Calu3 (cell line): ENCODE results near the gene RAPSN. TPM values are rescaled to one million over a fixed set of nuclear protein-coding genes. Genes with fewer than 3 reads are reported as not detected.

Experiments
- BruUV-seq: library from RNA; stranded (reverse); fragments of 400-500 nt; replicated peaks from 2 replicates; lab custom pipeline; 2021; lab: Mats Ljungman, UMichigan
- CTCF ChIA-PET: fragments of 300-600 bp; sonication (Branson Sonifier 250); formaldehyde crosslinking; loops from one replicate; lab custom pipeline; 2022; ENCODE audit warnings: antibody characterized with exemption; lab: Charles Lee
- DNase-seq: peaks from one replicate; pipeline ENCODE4 v3.0.0; 2022
- H3K27ac Mint-ChIP-seq: one replicate; pipeline ENCODE4 v1.8.0; 2022; ENCODE audit warnings: mixed read lengths; ENCODE audit not compliant: unreplicated experiment
- H3K27me3 Mint-ChIP-seq: one replicate; pipeline ENCODE4 v1.8.0; 2022; ENCODE audit warnings: mixed read lengths; ENCODE audit not compliant: unreplicated experiment
- H3K36me3 Mint-ChIP-seq: one replicate; pipeline ENCODE4 v1.8.0; 2022; ENCODE audit warnings: mild to moderate bottlenecking, moderate library complexity, mixed read lengths; ENCODE audit not compliant: insufficient read depth, unreplicated experiment
- H3K4me1 Mint-ChIP-seq: one replicate; pipeline ENCODE4 v1.8.0; 2022; ENCODE audit warnings: mild to moderate bottlenecking, low read depth, mixed read lengths; ENCODE audit not compliant: unreplicated experiment
- H3K4me3 Mint-ChIP-seq: one replicate; pipeline ENCODE4 v1.8.0; 2022; ENCODE audit warnings: mild to moderate bottlenecking, low read depth, moderate library complexity, mixed read lengths; ENCODE audit not compliant: unreplicated experiment
- H3K9me3 Mint-ChIP-seq: one replicate; pipeline ENCODE4 v1.8.0; 2022; ENCODE audit warnings: low read depth, mixed read lengths; ENCODE audit not compliant: unreplicated experiment
- CTCF ChIP-seq: fragments of 200-600 bp; IDR thresholded peaks from one replicate; pipeline ENCODE4 v1.8.0; 2022; ENCODE audit warnings: antibody characterized with exemption; ENCODE audit not compliant: unreplicated experiment
- intact Hi-C: fragments of 100-400 bp; cut with micrococcal nuclease; formaldehyde crosslinking; loops from one replicate; pipeline ENCODE4 v1.10.0; 2022; ENCODE audit not compliant: unreplicated experiment
- total RNA-seq: library from RNA; stranded (reverse); gene quantifications from 2 replicates; pipeline ENCODE4 v1.2.3, GENCODE V29; 2022

RAPSN gene
- total RNA-seq, 1 experiment from 2014 or later = 1.8 TPM

DNA sequence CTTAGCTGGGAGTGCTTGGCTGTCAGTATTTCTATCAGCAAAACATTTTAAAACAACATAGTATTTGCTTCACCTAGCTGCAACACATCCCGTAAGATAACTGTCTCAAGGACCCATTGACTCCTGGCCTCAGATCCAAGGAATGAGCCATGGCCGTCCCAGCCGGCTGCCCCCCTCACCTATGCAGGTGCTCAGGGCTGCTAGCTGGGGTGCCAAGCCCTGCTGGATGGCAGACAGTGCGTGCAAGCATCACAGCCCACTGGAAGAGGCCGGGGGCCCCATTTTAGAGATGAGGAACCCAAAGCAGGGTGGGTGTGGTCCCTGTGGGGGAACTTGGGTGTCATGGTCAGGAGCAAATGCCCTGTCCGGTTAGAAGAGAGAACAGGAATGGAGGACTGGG is 31.2 kb downstream of the RAPSN start:
- TF ChIP-seq CTCF = no peak
- Mint-ChIP-seq H3K9me3 (no peaks in the 10 kb centered on the region), H3K27ac (peak overlapping the region; percentile 17), H3K36me3 (peaks cover 62% of the 10 kb centered on the region), H3K4me1 (peaks cover 10% of the 10 kb centered on the region), H3K4me3 (no peak overlapping the region), H3K27me3 (no peaks in the 10 kb centered on the region)
- intact Hi-C loops = no loop called here
- CTCF ChIA-PET = no interaction called here
- DNase-seq = no peak
- BruUV-seq = no TSS peak

DNA sequence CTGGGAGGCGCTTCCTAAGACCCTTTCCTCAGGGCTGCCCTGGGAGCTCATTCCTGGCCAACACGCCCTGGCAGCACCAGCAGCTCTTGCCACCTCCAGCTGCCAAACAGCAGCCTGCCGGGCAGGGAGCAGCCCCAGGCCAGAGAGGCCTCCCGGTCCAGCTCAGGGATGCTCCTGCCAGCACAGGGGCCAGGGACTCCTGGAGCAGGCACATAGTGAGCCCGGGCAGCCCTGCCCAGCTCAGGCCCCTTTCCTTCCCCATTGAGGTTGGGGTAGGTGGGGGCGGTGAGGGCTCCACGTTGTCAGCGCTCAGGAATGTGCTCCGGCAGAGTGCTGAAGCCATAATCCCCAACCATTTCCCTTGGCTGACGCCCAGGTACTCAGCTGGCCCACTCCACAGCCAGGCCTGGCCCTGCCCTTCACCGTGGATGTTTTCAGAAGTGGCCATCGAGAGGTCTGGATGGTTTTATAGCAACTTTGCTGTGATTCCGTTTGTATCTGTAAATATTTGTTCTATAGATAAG is 32.9 kb downstream of the RAPSN start:
- Mint-ChIP-seq H3K27ac (no peak overlapping the region), H3K4me3 (no peak overlapping the region), H3K9me3 (no peaks in the 10 kb centered on the region), H3K36me3 (peaks cover 51% of the 10 kb centered on the region), H3K27me3 (no peaks in the 10 kb centered on the region), H3K4me1 (peaks cover 10% of the 10 kb centered on the region)
- CTCF ChIA-PET = interaction anchor here (0.6 to 0.7 kb wide), 2 partner anchors 38 to 593 kb away, joined by 3 read pairs; no protein-coding TSS in a partner anchor
- no peak for TF ChIP-seq CTCF
- no TSS peak for BruUV-seq
- intact Hi-C loops = no loop called here
- peak; percentile 79 for DNase-seq

GRCh38 chr11:47415091-47415854 is 33.7 kb downstream of the RAPSN start:
- Mint-ChIP-seq H3K4me3 (no peak overlapping the region), H3K4me1 (peaks cover 10% of the 10 kb centered on the region), H3K27me3 (no peaks in the 10 kb centered on the region), H3K9me3 (no peaks in the 10 kb centered on the region), H3K27ac (no peak overlapping the region), H3K36me3 (peaks cover 44% of the 10 kb centered on the region)
- intact Hi-C loops = no loop called here
- CTCF ChIA-PET = interaction anchor here (0.6 to 0.7 kb wide), 2 partner anchors 39 to 592 kb away, joined by 3 read pairs; no protein-coding TSS in a partner anchor
- no peak for DNase-seq
- BruUV-seq = no TSS peak
- no peak for TF ChIP-seq CTCF

DNA sequence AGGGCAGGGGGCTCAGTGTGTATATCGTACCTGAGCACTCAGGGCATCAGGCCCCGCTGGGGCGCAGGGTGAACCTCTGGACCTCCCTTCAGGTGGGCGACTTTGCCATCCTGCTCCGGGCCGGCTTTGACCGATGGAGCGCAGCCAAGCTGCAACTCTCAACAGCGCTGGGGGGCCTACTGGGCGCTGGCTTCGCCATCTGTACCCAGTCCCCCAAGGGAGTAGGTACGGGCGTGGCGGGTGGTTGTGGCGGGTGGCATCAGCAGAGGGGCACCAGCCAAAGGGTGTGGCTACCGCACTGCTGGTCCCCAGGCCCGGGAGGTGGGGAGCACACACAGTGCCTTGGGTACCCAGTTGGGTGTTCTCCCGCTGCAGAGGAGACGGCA is 34.3 kb downstream of the RAPSN start:
- DNase-seq = no peak
- TF ChIP-seq CTCF = no peak
- no peaks in the 10 kb centered on the region for H3K27me3 Mint-ChIP-seq
- no peak overlapping the region for H3K4me3 Mint-ChIP-seq
- CTCF ChIA-PET = no interaction called here
- H3K9me3 Mint-ChIP-seq = no peaks in the 10 kb centered on the region
- no TSS peak for BruUV-seq
- no peak overlapping the region for H3K27ac Mint-ChIP-seq
- H3K4me1 Mint-ChIP-seq = peaks cover 10% of the 10 kb centered on the region
- intact Hi-C loops = no loop called here
- H3K36me3 Mint-ChIP-seq = peaks cover 38% of the 10 kb centered on the region
